22Rv1 (cell line): ENCODE results near the gene RDH5.

Experiments used
- ZFX ChIP-seq: fragments of 450-650 bp; IDR thresholded peaks from 2 replicates; pipeline ENCODE4 v1.6.1; 2017; ENCODE audit warnings: antibody characterized with exemption, borderline replicate concordance
- TF ChIP-seq, protein P1 (sequence below): fragments of 450-650 bp; IDR thresholded peaks from 2 replicates; pipeline ENCODE4 v1.5.1; 2017; ENCODE audit warnings: mild to moderate bottlenecking

DNA sequence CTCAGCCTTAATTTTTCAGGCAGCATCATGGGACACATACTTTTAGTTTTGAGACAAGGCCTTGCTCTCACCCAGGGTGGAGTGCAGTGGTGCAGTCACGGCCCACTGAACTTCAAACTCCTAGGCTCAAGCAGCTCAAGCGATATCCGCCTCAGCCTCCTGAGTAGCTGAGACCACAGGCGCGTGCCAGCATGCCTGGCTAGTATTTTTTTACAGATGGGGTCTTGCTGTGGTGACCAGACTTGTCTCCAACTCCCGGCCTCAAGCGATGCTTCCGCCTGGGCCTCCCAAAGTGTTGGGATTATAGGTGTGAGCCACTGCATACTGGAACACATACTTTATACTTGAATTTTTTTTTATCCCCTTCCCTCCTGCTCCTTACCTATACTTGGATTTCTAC, 2.8 kb downstream of the RDH5 start:
- TF ChIP-seq, protein P1, sequence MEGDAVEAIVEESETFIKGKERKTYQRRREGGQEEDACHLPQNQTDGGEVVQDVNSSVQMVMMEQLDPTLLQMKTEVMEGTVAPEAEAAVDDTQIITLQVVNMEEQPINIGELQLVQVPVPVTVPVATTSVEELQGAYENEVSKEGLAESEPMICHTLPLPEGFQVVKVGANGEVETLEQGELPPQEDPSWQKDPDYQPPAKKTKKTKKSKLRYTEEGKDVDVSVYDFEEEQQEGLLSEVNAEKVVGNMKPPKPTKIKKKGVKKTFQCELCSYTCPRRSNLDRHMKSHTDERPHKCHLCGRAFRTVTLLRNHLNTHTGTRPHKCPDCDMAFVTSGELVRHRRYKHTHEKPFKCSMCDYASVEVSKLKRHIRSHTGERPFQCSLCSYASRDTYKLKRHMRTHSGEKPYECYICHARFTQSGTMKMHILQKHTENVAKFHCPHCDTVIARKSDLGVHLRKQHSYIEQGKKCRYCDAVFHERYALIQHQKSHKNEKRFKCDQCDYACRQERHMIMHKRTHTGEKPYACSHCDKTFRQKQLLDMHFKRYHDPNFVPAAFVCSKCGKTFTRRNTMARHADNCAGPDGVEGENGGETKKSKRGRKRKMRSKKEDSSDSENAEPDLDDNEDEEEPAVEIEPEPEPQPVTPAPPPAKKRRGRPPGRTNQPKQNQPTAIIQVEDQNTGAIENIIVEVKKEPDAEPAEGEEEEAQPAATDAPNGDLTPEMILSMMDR = no peak
- TF ChIP-seq ZFX = no peak
